ENCODE measurements around the gene ATRIP. TPM values are rescaled to one million over a fixed set of nuclear protein-coding genes. Genes with fewer than 3 reads are reported as not detected.

Gene ATRIP
- total and polyA plus RNA-seq, 3 experiments from 2014 or later, result 13.4 to 22.8 (median 22.1) TPM

GRCh38 chr3:48433472-48434118 lies 12.9 kb upstream of the ATRIP start:
- ChIA-PET POLR2A (no interaction called here), CTCF (interaction anchor here (1.2 to 6.4 kb wide), 9 partner anchors 11 to 160 kb away, joined by 3 to 176 read pairs (median 5); partner anchors contain the start of genes ATRIP and PFKFB4)
- H3K36me3 ChIP-seq (ENCODE audit: insufficient read depth, low read length), result peaks cover 4% of the 10 kb centered on the region
- no peak overlapping the region for H3K27ac ChIP-seq (ENCODE audit: low read depth, low read length)
- H3K27me3 ChIP-seq (ENCODE audit: insufficient read depth, low read length, poor library complexity, severe bottlenecking), result no peaks in the 10 kb centered on the region
- H3K4me3 ChIP-seq (ENCODE audit: low read length), result no peak overlapping the region
- H3K4me1 ChIP-seq (ENCODE audit: insufficient read depth, low read length), result peaks cover 25% of the 10 kb centered on the region
- no peak overlapping the region for H3K4me3 Mint-ChIP-seq
- peak overlapping the region in 1 of 8 donors; percentile 60 for H3K27ac Mint-ChIP-seq
- H3K9me3 ChIP-seq (ENCODE audit: low read length), result no peaks in the 10 kb centered on the region
- no peaks in the 10 kb centered on the region for H3K9me3 Mint-ChIP-seq
- peaks cover 0 to 21% (median 0%) of the 10 kb centered on the region in 3 donors for H3K36me3 Mint-ChIP-seq
- peaks cover 0 to 3% of the 10 kb centered on the region in 2 donors for H3K27me3 Mint-ChIP-seq
- H3K4me1 Mint-ChIP-seq, result peaks cover 8 to 30% (median 14%) of the 10 kb centered on the region in 3 donors
- DNase-seq, result peak in 1 of 5 donors; percentile 26

DNA sequence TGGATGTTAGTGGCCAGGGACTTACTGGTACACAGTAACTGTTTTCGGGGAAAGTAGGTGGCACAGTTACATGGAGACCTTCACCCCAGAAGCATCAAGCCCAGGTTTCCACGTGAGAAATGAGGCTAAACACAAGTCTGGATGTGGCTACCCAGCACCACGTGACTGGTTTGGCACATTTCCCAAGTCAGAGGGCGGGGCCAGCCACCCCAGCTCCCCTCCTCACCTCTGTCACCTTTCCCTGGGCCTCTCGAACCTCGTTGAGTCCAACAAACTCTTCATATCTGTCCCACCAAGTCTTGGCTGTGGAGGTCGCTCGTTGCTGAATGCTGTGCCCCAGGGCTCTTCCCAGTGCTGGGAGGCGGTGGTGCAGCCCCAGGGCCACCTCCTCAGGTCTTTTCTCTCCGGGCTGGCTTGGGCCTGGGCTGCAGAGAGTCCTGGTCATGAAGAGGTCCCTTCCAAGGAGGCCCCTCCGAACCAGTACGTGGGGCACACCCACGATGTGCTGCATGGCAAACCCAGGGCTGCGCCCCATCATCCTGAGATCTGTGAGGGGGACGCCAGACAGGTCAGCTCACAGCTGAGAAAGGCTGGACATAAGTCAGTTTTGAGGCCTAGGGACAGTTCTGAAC lies 11.8 kb upstream of the ATRIP start:
- POLR2A ChIA-PET, result no interaction called here
- H3K4me3 Mint-ChIP-seq, result no peak overlapping the region
- Histone ChIP-seq H3K9me3 (ENCODE audit: low read length) (no peaks in the 10 kb centered on the region), H3K27me3 (ENCODE audit: insufficient read depth, low read length, poor library complexity, severe bottlenecking) (no peaks in the 10 kb centered on the region), H3K4me3 (ENCODE audit: low read length) (no peak overlapping the region), H3K27ac (ENCODE audit: low read depth, low read length) (no peak overlapping the region), H3K36me3 (ENCODE audit: insufficient read depth, low read length) (peaks cover 4% of the 10 kb centered on the region), H3K4me1 (ENCODE audit: insufficient read depth, low read length) (peaks cover 35% of the 10 kb centered on the region)
- H3K4me1 Mint-ChIP-seq, result peaks cover 16 to 40% (median 20%) of the 10 kb centered on the region in 3 donors
- H3K27me3 Mint-ChIP-seq, result peaks cover 0 to 3% of the 10 kb centered on the region in 2 donors
- H3K36me3 Mint-ChIP-seq, result peaks cover 0 to 21% (median 0%) of the 10 kb centered on the region in 3 donors
- CTCF ChIA-PET, result interaction anchor here (1.2 to 6.4 kb wide), 9 partner anchors 11 to 120 kb away, joined by 3 to 176 read pairs (median 28); partner anchors contain the start of genes ATRIP and PFKFB4
- peak overlapping the region in 2 of 8 donors; percentile 4 to 79 for H3K27ac Mint-ChIP-seq
- no peaks in the 10 kb centered on the region for H3K9me3 Mint-ChIP-seq
- peak in 1 of 5 donors; percentile 58 for DNase-seq

GRCh38 chr3:48435223-48435595 lies 11.3 kb upstream of the ATRIP start:
- Mint-ChIP-seq H3K4me1 (peaks cover 20 to 41% (median 25%) of the 10 kb centered on the region in 3 donors), H3K9me3 (no peaks in the 10 kb centered on the region), H3K27ac (peak overlapping the region in 2 of 8 donors; percentile 29 to 82), H3K27me3 (peaks cover 0 to 3% of the 10 kb centered on the region in 2 donors), H3K36me3 (peaks cover 0 to 26% (median 0%) of the 10 kb centered on the region in 3 donors), H3K4me3 (no peak overlapping the region)
- H3K9me3 ChIP-seq (ENCODE audit: low read length), result no peaks in the 10 kb centered on the region
- DNase-seq, result peak in 1 of 5 donors; percentile 30
- peaks cover 32% of the 10 kb centered on the region for H3K4me1 ChIP-seq (ENCODE audit: insufficient read depth, low read length)
- CTCF ChIA-PET, result interaction anchor here (1.1 to 6.4 kb wide), 38 partner anchors 7 to 278 kb away, joined by 3 to 176 read pairs (median 10); partner anchors contain the start of genes ATRIP, PFKFB4 and SHISA5
- no peak overlapping the region for H3K27ac ChIP-seq (ENCODE audit: low read depth, low read length)
- peaks cover 4% of the 10 kb centered on the region for H3K36me3 ChIP-seq (ENCODE audit: insufficient read depth, low read length)
- H3K4me3 ChIP-seq (ENCODE audit: low read length), result no peak overlapping the region
- POLR2A ChIA-PET, result interaction anchor here (1.3 to 1.5 kb wide), 2 partner anchors 10 to 38 kb away, joined by 3 to 4 read pairs; no protein-coding TSS in a partner anchor
- no peaks in the 10 kb centered on the region for H3K27me3 ChIP-seq (ENCODE audit: insufficient read depth, low read length, poor library complexity, severe bottlenecking)

- Histone ChIP-seq H3K9me3 (ENCODE audit: low read length) (no peaks in the 10 kb centered on the region), H3K4me3 (ENCODE audit: low read length) (no peak overlapping the region), H3K4me1 (ENCODE audit: insufficient read depth, low read length) (peaks cover 29% of the 10 kb centered on the region), H3K36me3 (ENCODE audit: insufficient read depth, low read length) (peaks cover 4% of the 10 kb centered on the region), H3K27me3 (ENCODE audit: insufficient read depth, low read length, poor library complexity, severe bottlenecking) (no peaks in the 10 kb centered on the region), H3K27ac (ENCODE audit: low read depth, low read length) (no peak overlapping the region)
- peak; percentile 77 to 90 (median 81) for DNase-seq
- POLR2A ChIA-PET, result interaction anchor here (0.5 to 1.5 kb wide), 7 partner anchors 9 to 77 kb away, joined by 3 to 7 read pairs (median 4); no protein-coding TSS in a partner anchor
- peaks cover 22 to 41% (median 26%) of the 10 kb centered on the region in 3 donors for H3K4me1 Mint-ChIP-seq
- H3K27ac Mint-ChIP-seq, result no peak overlapping the region
- CTCF ChIA-PET, result interaction anchor here (0.5 to 6.4 kb wide), 65 partner anchors 8 to 1304 kb away, joined by 3 to 176 read pairs (median 6); partner anchors contain the start of genes ARIH2, ATRIP, NME6 and PFKFB4
- H3K27me3 Mint-ChIP-seq, result peaks cover 0 to 3% of the 10 kb centered on the region in 2 donors
- H3K36me3 Mint-ChIP-seq, result peaks cover 0 to 33% (median 0%) of the 10 kb centered on the region in 3 donors
- no peak overlapping the region for H3K4me3 Mint-ChIP-seq
- H3K9me3 Mint-ChIP-seq, result no peaks in the 10 kb centered on the region
Measured at GRCh38 chr3:48435774-48436476, 10.6 kb upstream of the ATRIP start.

DNA sequence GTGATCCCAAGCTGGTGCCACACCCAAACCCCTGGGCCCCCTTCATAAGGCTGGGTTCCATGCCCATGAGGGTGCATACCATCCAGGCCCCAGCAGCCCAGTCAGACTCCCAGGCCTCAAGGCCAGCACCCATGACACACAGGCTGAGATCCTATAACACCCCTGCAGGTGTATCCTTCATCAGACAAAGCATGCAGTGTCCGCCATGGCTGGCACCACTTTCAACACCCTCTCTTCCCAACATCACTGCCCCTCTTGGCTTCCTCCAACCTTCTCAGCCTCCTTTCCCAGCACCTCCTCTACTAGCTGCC lies 10.1 kb upstream of the ATRIP start:
- ChIA-PET POLR2A (interaction anchor here (0.7 to 1.5 kb wide), 6 partner anchors 9 to 77 kb away, joined by 3 to 5 read pairs (median 4); no protein-coding TSS in a partner anchor), CTCF (interaction anchor here (0.5 to 6.4 kb wide), 65 partner anchors 8 to 1304 kb away, joined by 3 to 176 read pairs (median 6); partner anchors contain the start of genes ARIH2, ATRIP, NME6 and PFKFB4)
- Histone ChIP-seq H3K4me1 (ENCODE audit: insufficient read depth, low read length) (peaks cover 33% of the 10 kb centered on the region), H3K36me3 (ENCODE audit: insufficient read depth, low read length) (peaks cover 6% of the 10 kb centered on the region), H3K9me3 (ENCODE audit: low read length) (no peaks in the 10 kb centered on the region), H3K27me3 (ENCODE audit: insufficient read depth, low read length, poor library complexity, severe bottlenecking) (no peaks in the 10 kb centered on the region), H3K27ac (ENCODE audit: low read depth, low read length) (no peak overlapping the region), H3K4me3 (ENCODE audit: low read length) (no peak overlapping the region)
- Mint-ChIP-seq H3K4me3 (no peak overlapping the region), H3K27ac (no peak overlapping the region), H3K27me3 (peaks cover 0 to 3% of the 10 kb centered on the region in 2 donors), H3K4me1 (peaks cover 23 to 43% (median 31%) of the 10 kb centered on the region in 3 donors), H3K36me3 (peaks cover 0 to 35% (median under 1%) of the 10 kb centered on the region in 3 donors), H3K9me3 (no peaks in the 10 kb centered on the region)
- DNase-seq, result no peak

DNA sequence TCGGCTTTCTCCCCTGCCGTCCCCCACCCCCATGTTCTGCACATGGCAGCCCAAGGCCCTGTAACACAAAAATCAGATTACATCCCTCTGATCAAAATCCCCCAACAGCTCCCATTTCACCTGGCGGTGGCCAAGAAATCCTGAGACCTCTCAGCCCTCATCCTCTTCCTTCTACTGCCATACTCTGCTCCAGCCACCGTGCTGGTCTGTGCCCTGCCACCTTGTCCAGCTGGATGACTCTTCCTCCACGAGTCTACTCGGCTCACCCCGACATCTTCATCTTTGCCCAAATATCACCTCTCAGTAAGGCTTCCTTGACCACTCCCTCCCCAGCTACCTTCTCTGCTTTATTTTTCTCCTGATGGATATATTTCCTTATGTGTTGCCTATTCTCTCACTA lies 9.7 kb upstream of the ATRIP start:
- Mint-ChIP-seq H3K4me1 (peaks cover 27 to 45% (median 35%) of the 10 kb centered on the region in 3 donors), H3K4me3 (no peak overlapping the region), H3K27ac (no peak overlapping the region), H3K9me3 (no peaks in the 10 kb centered on the region), H3K27me3 (no peaks in the 10 kb centered on the region), H3K36me3 (peaks cover 0 to 36% (median 3%) of the 10 kb centered on the region in 3 donors)
- H3K9me3 ChIP-seq (ENCODE audit: low read length), result no peaks in the 10 kb centered on the region
- peaks cover 10% of the 10 kb centered on the region for H3K36me3 ChIP-seq (ENCODE audit: insufficient read depth, low read length)
- no peak overlapping the region for H3K27ac ChIP-seq (ENCODE audit: low read depth, low read length)
- CTCF ChIA-PET, result interaction anchor here (0.5 to 6.4 kb wide), 34 partner anchors 9 to 1305 kb away, joined by 3 to 176 read pairs (median 10); partner anchors contain the start of genes ARIH2, ATRIP, PFKFB4 and SHISA5
- H3K4me3 ChIP-seq (ENCODE audit: low read length), result no peak overlapping the region
- POLR2A ChIA-PET, result interaction anchor here (0.9 kb wide), 2 partner anchors 70 to 72 kb away, joined by 3 read pairs; no protein-coding TSS in a partner anchor
- H3K27me3 ChIP-seq (ENCODE audit: insufficient read depth, low read length, poor library complexity, severe bottlenecking), result no peaks in the 10 kb centered on the region
- DNase-seq, result no peak
- peaks cover 37% of the 10 kb centered on the region for H3K4me1 ChIP-seq (ENCODE audit: insufficient read depth, low read length)

- Histone ChIP-seq H3K27ac (ENCODE audit: low read depth, low read length) (no peak overlapping the region), H3K4me1 (ENCODE audit: insufficient read depth, low read length) (peaks cover 41% of the 10 kb centered on the region), H3K27me3 (ENCODE audit: insufficient read depth, low read length, poor library complexity, severe bottlenecking) (no peaks in the 10 kb centered on the region), H3K36me3 (ENCODE audit: insufficient read depth, low read length) (peaks cover 14% of the 10 kb centered on the region), H3K9me3 (ENCODE audit: low read length) (no peaks in the 10 kb centered on the region), H3K4me3 (ENCODE audit: low read length) (no peak overlapping the region)
- Mint-ChIP-seq H3K27me3 (no peaks in the 10 kb centered on the region), H3K27ac (peak overlapping the region in 3 of 8 donors; percentile 38 to 99 (median 51)), H3K4me1 (peaks cover 32 to 53% (median 41%) of the 10 kb centered on the region in 3 donors), H3K36me3 (peaks cover 0 to 38% (median 3%) of the 10 kb centered on the region in 3 donors), H3K4me3 (no peak overlapping the region), H3K9me3 (no peaks in the 10 kb centered on the region)
- ChIA-PET POLR2A (no interaction called here), CTCF (interaction anchor here (2.2 to 6.4 kb wide), 3 partner anchors 33 to 92 kb away, joined by 5 to 176 read pairs (median 69); a partner anchor contains a TSS)
- peak in 1 of 5 donors; percentile 8 for DNase-seq
Measured at GRCh38 chr3:48437812-48438211, 8.7 kb upstream of the ATRIP start.

Data from CD8-positive, alpha-beta memory T cell (primary cell).